Activated effector memory CD4-positive, alpha-beta T cell treated with anti-CD3 and anti-CD28 coated beads, Interleukin-2, amount 50 U/mL, for 16 hours (primary cell): Measurements from ENCODE around the gene NCKAP5.

ENCODE experiments used
- DNase-seq: peaks from one replicate; pipeline ENCODE4 v3.0.0-alpha.2; 2020

The NCKAP5 gene

GRCh38 chr2:132670496-132671150 lies 897.6 kb downstream of the NCKAP5 start:
- no peak for DNase-seq

GRCh38 chr2:132669908-132670495 lies 898.3 kb downstream of the NCKAP5 start, which contains the start of gene LYPD1:
TSS of gene LYPD1 (minus strand) at chr2:132670205. CDS start at chr2:132669932, 273 bp downstream.
- DNase-seq, result no peak

- no peak for DNase-seq
Observed at GRCh38 chr2:132668987-132669907, 899.0 kb downstream of the NCKAP5 start.

DNA sequence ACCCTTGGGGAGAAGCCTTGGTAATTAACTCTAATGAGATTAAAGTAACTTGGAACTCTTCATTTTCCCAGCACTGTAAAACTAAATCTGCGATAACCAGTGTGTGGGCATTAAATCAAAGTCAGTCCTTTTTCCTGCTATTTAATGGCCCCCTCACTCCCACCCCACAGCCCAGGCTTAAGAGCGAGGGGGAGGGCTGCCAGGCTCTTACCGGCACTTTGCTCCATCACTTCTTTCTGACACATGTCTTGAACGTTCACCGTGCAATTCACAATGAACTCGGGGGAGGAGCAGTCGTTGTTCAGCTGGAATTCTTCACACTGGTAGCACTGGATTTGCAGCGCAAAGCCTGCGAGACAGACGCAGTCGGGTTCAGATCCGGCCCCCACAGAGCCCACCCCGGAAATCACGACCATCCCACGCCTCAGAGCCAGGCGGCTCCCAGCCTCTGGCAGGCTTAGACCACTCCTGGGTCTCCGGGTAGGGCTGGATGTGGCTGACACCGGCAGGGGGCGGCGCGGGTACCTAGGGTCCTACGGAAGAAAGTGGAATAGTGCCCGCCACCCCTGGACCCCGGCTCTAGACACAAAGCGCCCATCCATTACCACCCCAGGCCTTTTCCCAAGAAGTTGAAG lies 900.0 kb downstream of the NCKAP5 start:
- DNase-seq, result no peak

GRCh38 chr2:132667706-132668105 lies 900.6 kb downstream of the NCKAP5 start:
- DNase-seq, result no peak

DNA sequence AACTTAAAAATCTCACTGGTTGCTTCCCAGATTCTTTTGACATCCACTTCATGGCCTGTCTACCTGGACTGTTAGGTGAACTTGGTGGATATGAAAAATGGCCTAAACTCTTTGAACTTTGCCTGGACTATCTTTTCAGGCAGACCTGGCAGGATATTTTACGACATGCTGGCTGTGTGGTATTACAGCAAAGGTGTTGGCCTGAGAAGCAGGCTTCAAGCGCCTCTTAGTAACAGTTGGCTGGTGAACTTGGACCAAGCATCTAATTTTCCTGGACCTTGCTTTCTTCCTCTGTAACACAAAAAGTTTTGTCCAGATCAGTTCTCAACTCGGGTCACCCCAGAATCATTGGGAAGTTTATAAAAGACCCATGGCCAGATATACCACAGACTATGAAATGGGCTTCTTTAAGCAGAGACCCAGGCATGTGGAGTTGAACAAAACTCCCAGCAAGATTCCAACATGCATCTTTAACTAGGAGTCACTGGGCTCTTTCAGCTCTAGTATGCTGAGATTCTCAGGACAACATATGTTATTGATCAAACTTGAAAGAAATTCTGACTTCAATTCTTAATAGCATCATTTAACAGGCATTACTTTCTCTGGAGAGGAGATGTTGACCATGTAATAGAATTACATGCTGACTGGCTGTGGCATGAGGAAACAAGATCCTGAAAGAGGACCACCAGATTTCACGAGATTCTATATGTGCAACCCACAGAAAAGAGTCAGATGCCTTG lies 902.7 kb downstream of the NCKAP5 start:
- no peak for DNase-seq

- no peak for DNase-seq
Observed at GRCh38 chr2:132664096-132664495, 904.2 kb downstream of the NCKAP5 start.

- DNase-seq, result no peak
Observed at GRCh38 chr2:132662732-132663131, 905.5 kb downstream of the NCKAP5 start.

- no peak for DNase-seq
Observed at GRCh38 chr2:132659331-132659730, 908.9 kb downstream of the NCKAP5 start.

DNA sequence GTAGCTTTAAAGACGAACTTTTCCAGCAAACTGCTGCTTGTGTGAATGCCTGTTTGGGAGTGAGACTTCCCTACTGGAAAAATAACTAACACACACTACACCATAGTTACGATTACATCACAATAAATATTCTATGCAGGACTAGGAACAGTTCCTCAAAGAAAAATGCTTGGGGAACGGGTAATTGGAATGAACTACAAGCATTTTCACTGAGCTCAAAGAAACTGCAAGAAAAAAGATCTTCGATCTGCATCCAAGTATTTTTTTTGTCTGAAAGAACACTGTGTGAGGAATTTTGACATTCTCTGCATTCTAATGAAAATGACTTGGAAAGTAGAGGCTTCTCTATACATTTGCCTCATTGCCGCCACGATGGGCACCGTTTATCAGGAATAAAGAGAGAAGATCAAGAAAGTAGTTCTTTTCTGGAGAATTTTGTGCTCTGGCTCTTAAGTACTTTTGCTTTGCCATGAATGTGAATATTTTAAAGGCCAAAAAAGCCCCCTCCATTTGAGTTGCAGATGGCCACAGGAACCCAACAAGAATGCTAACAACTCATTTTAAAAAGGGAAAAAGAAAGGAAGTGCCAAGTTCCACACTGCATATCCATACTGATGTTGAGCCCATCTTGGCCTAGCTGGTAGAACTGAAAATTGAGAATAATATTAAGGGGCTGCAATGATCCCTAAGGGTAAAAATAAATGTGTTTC lies 911.8 kb downstream of the NCKAP5 start:
- no peak for DNase-seq

GRCh38 chr2:132654968-132655367 lies 913.3 kb downstream of the NCKAP5 start:
- no peak for DNase-seq

DNA sequence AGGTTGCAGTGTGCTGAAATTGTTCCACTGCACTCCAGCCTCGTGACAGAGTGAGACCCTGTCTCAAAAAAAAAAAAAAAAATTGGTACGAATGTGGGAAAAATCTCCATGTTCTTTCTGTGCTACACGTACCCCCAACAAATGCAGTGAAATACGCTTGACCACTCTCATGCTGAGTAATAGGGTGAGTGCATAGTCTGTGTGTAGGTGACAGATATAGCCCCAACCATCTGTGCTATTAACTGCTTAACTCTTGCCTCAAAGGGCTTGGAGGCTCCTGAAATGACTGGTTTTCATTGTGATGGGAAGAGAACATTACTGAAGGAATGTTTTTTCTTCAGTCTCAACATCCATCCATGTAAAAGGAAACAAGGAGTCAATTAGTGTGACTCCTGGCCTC lies 913.9 kb downstream of the NCKAP5 start:
- no peak for DNase-seq

- DNase-seq, result no peak
Observed at GRCh38 chr2:132652474-132652873, 915.8 kb downstream of the NCKAP5 start.

DNA sequence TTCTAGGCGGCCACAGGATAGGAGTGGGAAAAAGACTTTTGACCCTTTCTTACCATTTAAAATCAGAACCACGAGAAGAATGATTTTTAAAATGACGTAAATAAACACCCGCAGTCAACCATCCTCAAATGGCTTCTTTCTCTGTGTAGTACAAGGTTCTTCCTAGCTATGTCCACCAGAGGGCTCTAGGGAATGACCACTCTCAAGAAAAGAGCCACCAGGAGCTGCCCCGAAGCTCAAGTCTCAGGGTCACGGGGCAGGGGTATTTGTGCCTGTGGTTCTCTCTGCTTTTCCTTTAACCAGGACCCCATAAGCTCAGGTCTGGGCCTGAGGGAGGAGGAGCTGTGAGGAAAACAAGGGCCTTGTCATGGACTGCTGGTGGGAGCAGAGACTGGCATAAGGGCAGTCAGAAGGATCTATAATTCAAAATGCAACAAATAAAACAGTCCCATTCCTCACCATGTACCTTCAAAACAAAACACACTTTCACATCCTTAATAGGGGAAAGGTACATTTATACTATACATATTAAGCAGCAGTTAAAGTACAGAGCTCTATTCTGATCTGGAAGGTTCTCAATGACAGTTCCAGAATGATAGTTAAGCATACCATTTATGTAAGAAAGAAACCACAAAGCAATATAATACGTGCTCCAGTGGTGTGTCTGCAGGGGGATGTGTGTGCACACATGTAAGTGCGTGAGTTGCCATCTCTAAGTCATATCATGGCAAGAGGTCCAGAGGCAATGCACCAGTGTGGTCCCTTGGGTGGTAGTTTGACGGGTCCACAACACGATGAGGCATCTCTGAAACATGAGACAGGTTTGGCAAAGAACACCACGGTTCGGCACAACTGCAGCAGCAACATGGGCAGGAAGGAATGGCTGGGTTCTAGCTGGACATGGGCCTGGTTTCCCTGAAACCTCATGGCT lies 916.9 kb downstream of the NCKAP5 start:
- no peak for DNase-seq

DNA sequence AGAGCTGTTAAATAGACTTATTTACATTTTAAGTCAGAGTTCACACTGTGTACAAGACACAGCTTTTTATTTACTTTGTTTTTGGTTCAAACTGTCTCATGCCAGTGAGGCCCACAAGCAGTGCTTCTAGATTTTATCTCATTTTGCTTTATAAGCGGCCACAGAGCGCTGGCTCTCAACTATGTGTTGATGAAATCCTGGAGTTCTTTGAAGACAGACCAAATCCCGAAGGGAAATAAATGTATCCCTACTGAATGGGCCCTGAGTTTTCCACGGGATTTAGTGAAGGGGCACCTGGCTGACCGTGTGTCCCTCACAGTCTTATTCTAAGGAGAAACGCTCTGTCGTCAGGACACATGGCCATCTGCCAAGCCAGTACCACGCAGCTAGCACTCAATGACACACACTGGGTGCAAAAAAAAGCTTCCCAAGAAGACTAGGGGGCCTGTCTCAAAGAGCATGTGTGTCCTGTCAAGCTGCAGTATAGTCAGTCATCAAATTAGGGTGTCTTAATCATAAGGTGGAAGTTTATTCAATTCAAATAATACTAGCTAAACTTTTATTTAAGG lies 921.6 kb downstream of the NCKAP5 start:
- no peak for DNase-seq

GRCh38 chr2:132645722-132646539 lies 922.3 kb downstream of the NCKAP5 start:
- DNase-seq, result no peak

DNA sequence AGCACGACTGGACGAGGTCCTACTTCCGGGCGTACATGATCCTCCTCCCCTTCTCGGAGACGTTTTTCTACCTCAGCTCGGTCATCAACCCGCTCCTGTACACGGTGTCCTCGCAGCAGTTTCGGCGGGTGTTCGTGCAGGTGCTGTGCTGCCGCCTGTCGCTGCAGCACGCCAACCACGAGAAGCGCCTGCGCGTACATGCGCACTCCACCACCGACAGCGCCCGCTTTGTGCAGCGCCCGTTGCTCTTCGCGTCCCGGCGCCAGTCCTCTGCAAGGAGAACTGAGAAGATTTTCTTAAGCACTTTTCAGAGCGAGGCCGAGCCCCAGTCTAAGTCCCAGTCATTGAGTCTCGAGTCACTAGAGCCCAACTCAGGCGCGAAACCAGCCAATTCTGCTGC lies 923.1 kb downstream of the NCKAP5 start:
- no peak for DNase-seq

GRCh38 chr2:132642415-132642814 lies 925.8 kb downstream of the NCKAP5 start:
- no peak for DNase-seq

DNA sequence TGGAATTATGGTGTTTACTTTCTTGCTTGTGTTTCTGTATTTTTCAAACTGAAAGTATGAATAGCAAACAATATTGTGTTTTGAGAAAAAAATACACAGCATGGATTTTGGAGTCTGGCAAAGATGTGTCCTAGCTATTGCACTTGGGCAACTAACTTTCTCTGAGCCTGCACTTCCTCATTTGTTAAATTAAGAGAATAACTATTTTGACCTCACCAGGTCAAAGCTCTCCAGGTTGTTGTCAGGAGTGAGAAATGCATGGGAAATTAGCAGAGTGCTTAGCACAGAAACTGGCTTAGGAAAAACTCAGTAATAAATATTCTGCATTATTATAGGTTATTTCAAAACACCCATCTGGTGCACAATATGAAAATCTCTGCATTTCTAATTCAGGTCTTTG lies 926.4 kb downstream of the NCKAP5 start:
- no peak for DNase-seq
